Measurements from ENCODE around the gene ZNF423.

ZNF423 gene

GRCh38 chr16:49822649-49823370 lies 33.1 kb downstream of the ZNF423 start:
- DNase-seq, result no peak

GRCh38 chr16:49821614-49822282 lies 34.2 kb downstream of the ZNF423 start:
- no peak for DNase-seq

- DNase-seq, result no peak
Observed at GRCh38 chr16:49821156-49821555, 34.8 kb downstream of the ZNF423 start.

- DNase-seq, result no peak
Observed at GRCh38 chr16:49817754-49818507, 38.0 kb downstream of the ZNF423 start.

- no peak for DNase-seq
Observed at GRCh38 chr16:49816875-49817274, 39.0 kb downstream of the ZNF423 start.

GRCh38 chr16:49811644-49812334 lies 44.1 kb downstream of the ZNF423 start:
- no peak for DNase-seq

GRCh38 chr16:49810831-49811230 lies 45.1 kb downstream of the ZNF423 start:
- no peak for DNase-seq

GRCh38 chr16:49809561-49809960 lies 46.4 kb downstream of the ZNF423 start:
- no peak for DNase-seq

- DNase-seq, result no peak
Observed at GRCh38 chr16:49809062-49809461, 46.9 kb downstream of the ZNF423 start.

GRCh38 chr16:49806446-49806845 lies 49.5 kb downstream of the ZNF423 start:
- DNase-seq, result no peak

- no peak for DNase-seq
Observed at GRCh38 chr16:49801290-49801689, 54.6 kb downstream of the ZNF423 start.

GRCh38 chr16:49800876-49801275 lies 55.0 kb downstream of the ZNF423 start:
- DNase-seq, result no peak

- no peak for DNase-seq
Observed at GRCh38 chr16:49800441-49800840, 55.5 kb downstream of the ZNF423 start.

- DNase-seq, result no peak
Observed at GRCh38 chr16:49799172-49799571, 56.7 kb downstream of the ZNF423 start.

- no peak for DNase-seq
Observed at GRCh38 chr16:49795513-49795912, 60.4 kb downstream of the ZNF423 start.

GRCh38 chr16:49793244-49793643 lies 62.7 kb downstream of the ZNF423 start:
- DNase-seq, result no peak

GRCh38 chr16:49789616-49790015 lies 66.3 kb downstream of the ZNF423 start:
- DNase-seq, result no peak

- no peak for DNase-seq
Observed at GRCh38 chr16:49788986-49789385, 66.9 kb downstream of the ZNF423 start.

- no peak for DNase-seq
Observed at GRCh38 chr16:49788572-49788971, 67.3 kb downstream of the ZNF423 start.

- DNase-seq, result no peak
Observed at GRCh38 chr16:49786926-49787557, 68.9 kb downstream of the ZNF423 start.

GRCh38 chr16:49785970-49786369 lies 69.9 kb downstream of the ZNF423 start:
- no peak for DNase-seq

GRCh38 chr16:49782405-49782804 lies 73.5 kb downstream of the ZNF423 start:
- DNase-seq, result no peak

- DNase-seq, result no peak
Observed at GRCh38 chr16:49781401-49781800, 74.5 kb downstream of the ZNF423 start.
